Naive B cell (primary cell): Measurements from ENCODE around the gene CPLX3. TPM values are rescaled to one million over a fixed set of nuclear protein-coding genes. Genes with fewer than 3 reads are reported as not detected.
"Not testable (repeated sequence)": the region's sequence is repeated elsewhere in the genome, so short reads cannot be mapped to it uniquely, and the experiment has no call there.

Source experiments
- ATAC-seq, 2 donors: fragments of 150-1000 bp; cut with Tn5 transposase; 2 replicates each; pipeline ENCODE4 v1.10.0; 2021; ENCODE audit warnings: low read depth in 2 of 2, mild to moderate bottlenecking in 2 of 2, moderate library complexity in 2 of 2
- DNase-seq: peaks from one replicate; pipeline ENCODE4 v3.0.0; 2022
- H3K27ac Mint-ChIP-seq, 6 donors: one replicate each; pipeline ENCODE4 v1.8.0; 2020 to 2022; ENCODE audit warnings: mild to moderate bottlenecking in 6 of 6, mixed read lengths in 6 of 6, moderate library complexity in 5 of 6, inconsistent platforms in 2 of 6
- H3K27me3 Mint-ChIP-seq, 3 donors: one replicate each; pipeline ENCODE4 v1.8.0; 2021 to 2022; ENCODE audit warnings: mixed read lengths in 3 of 3, mild to moderate bottlenecking in 1 of 3
- H3K36me3 Mint-ChIP-seq, 2 donors: one replicate each; pipeline ENCODE4 v1.8.0; 2020 to 2022; ENCODE audit warnings: mixed read lengths in 2 of 2, inconsistent platforms in 1 of 2, mild to moderate bottlenecking in 1 of 2
- H3K4me1 Mint-ChIP-seq, 3 donors: one replicate each; pipeline ENCODE4 v1.8.0; 2020 to 2022; ENCODE audit warnings: mixed read lengths in 3 of 3, inconsistent platforms in 1 of 3, mild to moderate bottlenecking in 1 of 3, moderate library complexity in 1 of 3
- H3K4me3 Mint-ChIP-seq, 8 donors: one replicate each; pipeline ENCODE4 v1.8.0; 2020 to 2022; ENCODE audit warnings: mild to moderate bottlenecking in 8 of 8, mixed read lengths in 8 of 8, moderate library complexity in 8 of 8, inconsistent platforms in 2 of 8
- H3K9me3 Mint-ChIP-seq, 7 donors: one replicate each; pipeline ENCODE4 v1.8.0; 2020 to 2022; ENCODE audit warnings: mixed read lengths in 7 of 7, mild to moderate bottlenecking in 5 of 7, inconsistent platforms in 2 of 7, moderate library complexity in 1 of 7
- polyA plus RNA-seq, 6 donors: library from polyadenylated mRNA; unstranded; fragments of 300-500 nt; fragmentation: Illumina TruSeq; gene quantifications; one replicate each; pipeline ENCODE4 v1.2.3, GENCODE V29; 2021; ENCODE audit warnings: low read depth in 6 of 6

CPLX3 gene
- polyA plus RNA-seq, 6 donors from 2014 or later: not detected

- Mint-ChIP-seq H3K36me3 (peaks cover 0 to 14% of the 10 kb centered on the region in 2 donors), H3K9me3 (no peaks in the 10 kb centered on the region), H3K4me3 (peak overlapping the region; percentile 88 to 99 (median 96)), H3K27me3 (no peaks in the 10 kb centered on the region), H3K27ac (peak overlapping the region; percentile 87 to 100 (median 96)), H3K4me1 (peaks cover 71 to 83% (median 81%) of the 10 kb centered on the region in 3 donors)
- no peak for DNase-seq
- no peak for ATAC-seq
Measured at GRCh38 chr15:74784426-74785193, 41.8 kb upstream of the CPLX3 start.

- no peak for ATAC-seq
- Mint-ChIP-seq H3K4me3 (peak overlapping the region; percentile 88 to 99 (median 96)), H3K9me3 (no peaks in the 10 kb centered on the region), H3K4me1 (peaks cover 71 to 83% (median 81%) of the 10 kb centered on the region in 3 donors), H3K27ac (peak overlapping the region; percentile 88 to 100 (median 96)), H3K27me3 (no peaks in the 10 kb centered on the region), H3K36me3 (peaks cover 0 to 14% of the 10 kb centered on the region in 2 donors)
- no peak for DNase-seq
Measured at GRCh38 chr15:74785194-74786032, 41.0 kb upstream of the CPLX3 start.

GRCh38 chr15:74786081-74786480 is 40.3 kb upstream of the CPLX3 start:
- not testable (repeated sequence) for H3K9me3 Mint-ChIP-seq, DNase-seq, ATAC-seq, H3K27me3 Mint-ChIP-seq
- peak overlapping the region; percentile 88 to 99 (median 96) for H3K4me3 Mint-ChIP-seq
- peaks cover 69 to 83% (median 81%) of the 10 kb centered on the region in 3 donors for H3K4me1 Mint-ChIP-seq
- peaks cover 0 to 14% of the 10 kb centered on the region in 2 donors for H3K36me3 Mint-ChIP-seq
- H3K27ac Mint-ChIP-seq: peak overlapping the region; percentile 67 to 100 (median 96)

- Mint-ChIP-seq H3K9me3 (no peaks in the 10 kb centered on the region), H3K36me3 (peaks cover 0 to 17% of the 10 kb centered on the region in 2 donors), H3K4me1 (peaks cover 70 to 83% (median 81%) of the 10 kb centered on the region in 3 donors), H3K27ac (peak overlapping the region; percentile 60 to 100 (median 100)), H3K4me3 (peak overlapping the region; percentile 88 to 99 (median 96)), H3K27me3 (no peaks in the 10 kb centered on the region)
- DNase-seq (no peak), ATAC-seq (no peak)
Measured at GRCh38 chr15:74786551-74787165, 39.8 kb upstream of the CPLX3 start.

- DNase-seq: peak; percentile 99
- Mint-ChIP-seq H3K9me3 (no peaks in the 10 kb centered on the region), H3K36me3 (peaks cover 0 to 24% of the 10 kb centered on the region in 2 donors), H3K27ac (peak overlapping the region; percentile 94 to 100 (median 100)), H3K4me1 (peaks cover 76 to 90% (median 89%) of the 10 kb centered on the region in 3 donors), H3K4me3 (peak overlapping the region; percentile 88 to 99 (median 96)), H3K27me3 (no peaks in the 10 kb centered on the region)
- ATAC-seq: peak; percentile 73 to 74
Measured at GRCh38 chr15:74787251-74788041, 39.0 kb upstream of the CPLX3 start.

GRCh38 chr15:74788042-74788682 is 38.3 kb upstream of the CPLX3 start:
- H3K27me3 Mint-ChIP-seq: no peaks in the 10 kb centered on the region
- H3K9me3 Mint-ChIP-seq: no peaks in the 10 kb centered on the region
- ATAC-seq (peak in 1 of 2 donors; percentile 4), DNase-seq (no peak)
- peak overlapping the region; percentile 88 to 99 (median 96) for H3K4me3 Mint-ChIP-seq
- H3K36me3 Mint-ChIP-seq: peaks cover 0 to 17% of the 10 kb centered on the region in 2 donors
- H3K4me1 Mint-ChIP-seq: peaks cover 77 to 96% (median 96%) of the 10 kb centered on the region in 3 donors
- H3K27ac Mint-ChIP-seq: peak overlapping the region; percentile 94 to 100 (median 100)

GRCh38 chr15:74788683-74789151 is 37.7 kb upstream of the CPLX3 start:
- DNase-seq (peak; percentile 79), ATAC-seq (peak; percentile 20 to 24)
- H3K27ac Mint-ChIP-seq: peak overlapping the region; percentile 94 to 100 (median 100)
- H3K4me1 Mint-ChIP-seq: peaks cover 77 to 96% (median 96%) of the 10 kb centered on the region in 3 donors
- H3K27me3 Mint-ChIP-seq: no peaks in the 10 kb centered on the region
- H3K9me3 Mint-ChIP-seq: no peaks in the 10 kb centered on the region
- peak overlapping the region; percentile 88 to 99 (median 96) for H3K4me3 Mint-ChIP-seq
- peaks cover 0 to 11% of the 10 kb centered on the region in 2 donors for H3K36me3 Mint-ChIP-seq

- Mint-ChIP-seq H3K9me3 (no peaks in the 10 kb centered on the region), H3K4me3 (peak overlapping the region; percentile 88 to 99 (median 96)), H3K27me3 (no peaks in the 10 kb centered on the region), H3K27ac (peak overlapping the region; percentile 94 to 100 (median 100)), H3K4me1 (peaks cover 73 to 95% (median 92%) of the 10 kb centered on the region in 3 donors), H3K36me3 (peaks cover 0 to 11% of the 10 kb centered on the region in 2 donors)
- ATAC-seq (peak; percentile 21 to 22), DNase-seq (peak; percentile 69)
Measured at GRCh38 chr15:74789171-74789631, 37.2 kb upstream of the CPLX3 start.

GRCh38 chr15:74789741-74790079 is 36.7 kb upstream of the CPLX3 start:
- Mint-ChIP-seq H3K27me3 (no peaks in the 10 kb centered on the region), H3K4me1 (peaks cover 72 to 94% (median 91%) of the 10 kb centered on the region in 3 donors), H3K4me3 (peak overlapping the region; percentile 88 to 99 (median 96)), H3K9me3 (no peaks in the 10 kb centered on the region), H3K36me3 (peaks cover 0 to 11% of the 10 kb centered on the region in 2 donors), H3K27ac (peak overlapping the region; percentile 94 to 100 (median 100))
- DNase-seq (no peak), ATAC-seq (no peak)

GRCh38 chr15:74790080-74790916 is 36.1 kb upstream of the CPLX3 start:
- H3K27me3 Mint-ChIP-seq: no peaks in the 10 kb centered on the region
- peaks cover 0 to 11% of the 10 kb centered on the region in 2 donors for H3K36me3 Mint-ChIP-seq
- no peaks in the 10 kb centered on the region for H3K9me3 Mint-ChIP-seq
- peaks cover 72 to 94% (median 91%) of the 10 kb centered on the region in 3 donors for H3K4me1 Mint-ChIP-seq
- DNase-seq (peak; percentile 83), ATAC-seq (peak; percentile 30 to 31)
- peak overlapping the region; percentile 88 to 99 (median 96) for H3K4me3 Mint-ChIP-seq
- peak overlapping the region; percentile 94 to 100 (median 100) for H3K27ac Mint-ChIP-seq

GRCh38 chr15:74791007-74791406 is 35.4 kb upstream of the CPLX3 start:
- H3K9me3 Mint-ChIP-seq: no peaks in the 10 kb centered on the region
- H3K4me3 Mint-ChIP-seq: peak overlapping the region; percentile 73 to 99 (median 92)

More at GRCh38 chr15:74791007-74791406, 35.4 kb upstream of the CPLX3 start:
- DNase-seq (no peak), ATAC-seq (no peak)
- Mint-ChIP-seq H3K36me3 (peaks cover 0 to 14% of the 10 kb centered on the region in 2 donors), H3K4me1 (peaks cover 71 to 94% (median 91%) of the 10 kb centered on the region in 3 donors), H3K27ac (peak overlapping the region in 5 of 6 donors; percentile 9 to 100 (median 100)), H3K27me3 (no peaks in the 10 kb centered on the region)
